Endothelial cell of umbilical vein (primary cell): ENCODE measurements around the gene ATP8B3. TPM values are rescaled to one million over a fixed set of nuclear protein-coding genes. Genes with fewer than 3 reads are reported as not detected.

Experiments used
- BruUV-seq: library from RNA; stranded (reverse); fragments of 400-500 nt; replicated peaks from 2 replicates; lab custom pipeline; 2021; lab: Mats Ljungman, UMichigan
- CTCF ChIA-PET: fragments of 300-600, 350-600 bp; sonication (Branson Sonifier 250); formaldehyde crosslinking; loops from one replicate; lab custom pipeline; 2021; ENCODE audit warnings: antibody characterized with exemption, inconsistent platforms; lab: Charles Lee
- POLR2A ChIA-PET: fragments of 300-600, 350-600 bp; sonication (Branson Sonifier 250); formaldehyde crosslinking; loops from one replicate; lab custom pipeline; 2021; ENCODE audit warnings: antibody characterized with exemption, inconsistent platforms; lab: Charles Lee
- DNase-seq: peaks from one replicate; pipeline ENCODE4 v3.0.0-alpha.2; 2011; ENCODE audit warnings: low read depth, low spot score
- FAIRE-seq: peaks from 2 replicates; lab custom pipeline; 2011; peaks lifted over from hg19 to GRCh38; lab: Jason Lieb, UNC
- H2AFZ ChIP-seq: 2 replicates; pipeline ENCODE4 v1.6.0; 2012; ENCODE audit warnings: low read depth, low read length, control low read depth, inconsistent platforms
- H3K27ac ChIP-seq: 2 replicates; pipeline ENCODE4 v1.5.1; 2011; ENCODE audit warnings: low read depth, mild to moderate bottlenecking, control low read depth, low read length, moderate library complexity; ENCODE audit not compliant: insufficient read depth
- H3K27me3 ChIP-seq, 2 experiments: 2 replicates each; pipeline versions ENCODE4 v1.6.0 to v1.6.1; 2011; ENCODE audit warnings: low read length in 2 of 2, mixed read lengths in 1 of 2; ENCODE audit not compliant: control insufficient read depth in 2 of 2, insufficient read depth in 2 of 2
- H3K36me3 ChIP-seq, 2 experiments: 2 replicates in 1 of 2; 3 replicates in 1 of 2; pipeline ENCODE4 v1.5.1; 2011; ENCODE audit warnings: low read length in 2 of 2, mild to moderate bottlenecking in 1 of 2, moderate library complexity in 1 of 2; ENCODE audit not compliant: control insufficient read depth in 2 of 2, insufficient read depth in 2 of 2; ENCODE audit errors: extremely low read depth in 1 of 2
- H3K4me1 ChIP-seq: 3 replicates; pipeline ENCODE4 v1.5.1; 2011; ENCODE audit warnings: mild to moderate bottlenecking, low read length; ENCODE audit not compliant: control insufficient read depth, insufficient read depth; ENCODE audit errors: extremely low read depth
- H3K4me2 ChIP-seq: 2 replicates; pipeline ENCODE4 v1.6.1; 2011; ENCODE audit warnings: low read length, control low read depth, mixed read lengths; ENCODE audit not compliant: insufficient read depth
- H3K4me3 ChIP-seq, 3 experiments: fragments of 200-600 bp in 1 of 3; sonication (generic), shearing (Covaris generic) in 1 of 3; replicated peaks in 1 of 3; 2 replicates each; pipeline ENCODE4 v1.5.1; 2011 to 2016; ENCODE audit warnings: control low read depth in 3 of 3, low read length in 3 of 3, mild to moderate bottlenecking in 2 of 3, inconsistent platforms in 1 of 3, low read depth in 1 of 3, moderate library complexity in 1 of 3; ENCODE audit not compliant: insufficient read depth in 1 of 3
- H3K79me2 ChIP-seq: 2 replicates; pipeline ENCODE4 v1.6.0; 2012; ENCODE audit warnings: low read length, inconsistent platforms; ENCODE audit not compliant: control insufficient read depth, insufficient read depth
- H3K9ac ChIP-seq: replicated peaks from 2 replicates; pipeline ENCODE3; 2011; ENCODE audit warnings: low read length, control low read depth; ENCODE audit not compliant: insufficient read depth; ENCODE audit errors: extremely low read depth
- H3K9me1 ChIP-seq: replicated peaks from 3 replicates; pipeline ENCODE4 v1.6.0; 2011; ENCODE audit warnings: mild to moderate bottlenecking, low read length; ENCODE audit not compliant: control insufficient read depth, insufficient read depth; ENCODE audit errors: extremely low read depth
- H3K9me3 ChIP-seq: replicated peaks from 2 replicates; pipeline ENCODE4 v1.5.1; 2012; ENCODE audit warnings: low read length, inconsistent platforms; ENCODE audit not compliant: control insufficient read depth, insufficient read depth
- H4K20me1 ChIP-seq: replicated peaks from 2 replicates; pipeline ENCODE3; 2011; ENCODE audit warnings: mild to moderate bottlenecking, low read length; ENCODE audit not compliant: control insufficient read depth, insufficient read depth; ENCODE audit errors: extremely low read depth
- CTCF ChIP-seq, 2 donors: IDR thresholded peaks; 1 replicate in 1 of 2; 2 replicates in 1 of 2; pipeline ENCODE4 v1.5.1; 2011; ENCODE audit warnings: low read length in 2 of 2, mild to moderate bottlenecking in 2 of 2, moderate library complexity in 2 of 2, control low read depth in 1 of 2, inconsistent platforms in 1 of 2, low read depth in 1 of 2; ENCODE audit not compliant: insufficient read depth in 1 of 2; ENCODE audit errors: extremely low read depth in 1 of 2
- EZH2 ChIP-seq: IDR thresholded peaks from 2 replicates; pipeline ENCODE4 v1.6.1; 2012; ENCODE audit warnings: borderline replicate concordance, low read depth, mild to moderate bottlenecking, moderate library complexity, low read length, inconsistent platforms; ENCODE audit not compliant: severe bottlenecking
- FOS ChIP-seq: IDR thresholded peaks from 2 replicates; pipeline ENCODE4 v1.6.1; 2011; ENCODE audit warnings: mild to moderate bottlenecking, low read length, moderate library complexity, borderline replicate concordance; ENCODE audit not compliant: insufficient read depth
- GATA2 ChIP-seq: IDR thresholded peaks from 2 replicates; pipeline ENCODE4 v1.7.0; 2011; ENCODE audit warnings: low read depth, mild to moderate bottlenecking, moderate library complexity, mixed read lengths, low read length; ENCODE audit not compliant: insufficient read length, insufficient read depth
- JUN ChIP-seq: IDR thresholded peaks from 2 replicates; pipeline ENCODE4 v1.6.1; 2011; ENCODE audit warnings: borderline replicate concordance, low read depth; ENCODE audit not compliant: insufficient read length, insufficient read depth
- MAX ChIP-seq: IDR thresholded peaks from 2 replicates; pipeline ENCODE4 v1.6.1; 2011; ENCODE audit not compliant: insufficient read depth, insufficient read length
- MYC ChIP-seq: IDR thresholded peaks from one replicate; pipeline ENCODE4 v1.6.1; 2011; ENCODE audit warnings: mild to moderate bottlenecking, low read depth, low read length
- POLR2A ChIP-seq: IDR thresholded peaks from 2 replicates; pipeline ENCODE4 v1.6.1; 2012; ENCODE audit warnings: low read depth, mild to moderate bottlenecking, control low read depth, low read length
- POLR2AphosphoS5 ChIP-seq: IDR thresholded peaks from 2 replicates; pipeline ENCODE4 v1.6.1; 2012; ENCODE audit warnings: low read depth, mild to moderate bottlenecking, control low read depth, low read length, moderate library complexity; ENCODE audit not compliant: insufficient read depth
- dilution Hi-C: fragments of 300-500 bp; cut with MboI; formaldehyde crosslinking; loops from one replicate; pipeline ENCODE4 v1.15.0; 2019; ENCODE audit warnings: low sequenced_read_pairs; ENCODE audit not compliant: extremely low pct_ligation_motif_present
- intact Hi-C: fragments of 100-400 bp; cut with micrococcal nuclease; formaldehyde crosslinking; loops from one replicate; pipeline ENCODE4 v1.10.0; 2022
- polyA plus RNA-seq, 4 experiments: library from polyadenylated mRNA; depleted of rRNA in 3 of 4; stranded (reverse) in 3 of 4; unstranded in 1 of 4; fragments of >200 nt; gene quantifications; 2 replicates each; pipeline versions ENCODE4 v1.2.1 to v1.2.3, GENCODE V29; 2011 to 2012; ENCODE audit warnings: missing spikeins in 1 of 4
- total RNA-seq: library from RNA; stranded (reverse); gene quantifications from 2 replicates; pipeline ENCODE4 v1.2.3, GENCODE V29; 2021

The ATP8B3 gene
- total and polyA plus RNA-seq, 2 donors (not counting 3 experiments of a cell fraction or from before 2014, with no cell fraction given): 1.1 to 7.3 TPM

- ChIA-PET POLR2A (no interaction called here), CTCF (no interaction called here)
- DNase-seq: no peak
- Histone ChIP-seq H4K20me1 (no peaks in the 10 kb centered on the region), H3K27ac (no peak overlapping the region), H3K36me3 (no peaks in the 10 kb centered on the region), H3K27me3 (no peaks in the 10 kb centered on the region), H3K9ac (no peak overlapping the region), H3K4me3 (no peak overlapping the region), H3K9me3 (no peaks in the 10 kb centered on the region), H3K9me1 (no peaks in the 10 kb centered on the region), H3K4me1 (no peaks in the 10 kb centered on the region), H3K79me2 (no peaks in the 10 kb centered on the region), H2AFZ (no peak overlapping the region), H3K4me2 (no peak overlapping the region)
- no peak for TF ChIP-seq POLR2A
- TF ChIP-seq CTCF (IDR thresholded peaks at IDR 0.05; ENCODE audit: extremely low read depth in 1 of 2, insufficient read depth in 1 of 2, low read depth in 1 of 2, low read length in 2 of 2): no peak
- TF ChIP-seq POLR2AphosphoS5: no peak
- no peak for TF ChIP-seq GATA2
- no peak for TF ChIP-seq MYC
- TF ChIP-seq JUN: no peak
- BruUV-seq: no TSS peak
- FAIRE-seq: no peak
- dilution Hi-C loops: no loop called here
- intact Hi-C loops: loop anchor here (5.0 kb wide), 1 partner anchor 41 kb away; no protein-coding TSS in a partner anchor
Measured at GRCh38 chr19:1786668-1787067, 25.4 kb downstream of the ATP8B3 start.

GRCh38 chr19:1785310-1785709 is 26.8 kb downstream of the ATP8B3 start:
- FAIRE-seq (no peak), DNase-seq (no peak)
- ChIA-PET CTCF (interaction anchor here (0.7 to 6.1 kb wide), 4 partner anchors 10 to 239 kb away, joined by 3 to 58 read pairs (median 4); no protein-coding TSS in a partner anchor), POLR2A (no interaction called here)
- Histone ChIP-seq H3K4me1 (no peaks in the 10 kb centered on the region), H3K9me1 (no peaks in the 10 kb centered on the region), H4K20me1 (no peaks in the 10 kb centered on the region), H3K27ac (no peak overlapping the region), H2AFZ (no peak overlapping the region), H3K9ac (no peak overlapping the region), H3K79me2 (no peaks in the 10 kb centered on the region), H3K9me3 (no peaks in the 10 kb centered on the region), H3K4me3 (no peak overlapping the region), H3K36me3 (no peaks in the 10 kb centered on the region), H3K27me3 (no peaks in the 10 kb centered on the region), H3K4me2 (no peak overlapping the region)
- no TSS peak for BruUV-seq
- TF ChIP-seq JUN (no peak), POLR2AphosphoS5 (no peak), EZH2 (no peak), MYC (no peak), MAX (no peak), FOS (no peak), POLR2A (no peak), CTCF (IDR thresholded peaks at IDR 0.05; ENCODE audit: extremely low read depth in 1 of 2, insufficient read depth in 1 of 2, low read depth in 1 of 2, low read length in 2 of 2) (no peak), GATA2 (no peak)
- dilution Hi-C loops (no loop called here), intact Hi-C loops (loop anchor here (5.0 kb wide), 1 partner anchor 42 kb away; no protein-coding TSS in a partner anchor)
